Loucy (cell line): ENCODE results near the gene SYCP2.

Source experiments
- H2AFZ ChIP-seq: fragments of 200-600 bp; sonication (generic); 2 replicates; pipeline ENCODE4 v1.6.0; 2016; ENCODE audit warnings: antibody characterized with exemption, mild to moderate bottlenecking, low read length, moderate library complexity
- H3F3A ChIP-seq: fragments of 200-600 bp; 2 replicates; pipeline ENCODE4 v1.6.0; 2016; ENCODE audit warnings: antibody characterized with exemption, low read depth, mild to moderate bottlenecking
- H3K27me3 ChIP-seq: fragments of 200-600 bp; sonication (generic); 2 replicates; pipeline ENCODE4 v1.6.1; 2014; ENCODE audit warnings: low read length, mild to moderate bottlenecking; ENCODE audit not compliant: insufficient read depth, poor library complexity, severe bottlenecking
- H3K36me3 ChIP-seq: fragments of 200-600 bp; sonication (generic); 2 replicates; pipeline ENCODE4 v1.6.1; 2016; ENCODE audit warnings: low read length; ENCODE audit not compliant: insufficient read depth
- H3K4me1 ChIP-seq: fragments of 200-600 bp; sonication (generic); 2 replicates; pipeline ENCODE4 v1.5.1; 2014; ENCODE audit warnings: low read length, mild to moderate bottlenecking; ENCODE audit not compliant: insufficient read depth, poor library complexity, severe bottlenecking
- H3K4me2 ChIP-seq: fragments of 200-600 bp; sonication (generic); 2 replicates; pipeline ENCODE4 v1.6.0; 2014; ENCODE audit warnings: antibody characterized with exemption, low read length, low read depth, mild to moderate bottlenecking; ENCODE audit not compliant: poor library complexity, severe bottlenecking
- H3K4me3 ChIP-seq: fragments of 200-600 bp; sonication (generic); 2 replicates; pipeline ENCODE4 v1.5.1; 2014; ENCODE audit warnings: low read length, mild to moderate bottlenecking, mixed read lengths; ENCODE audit not compliant: poor library complexity, severe bottlenecking
- H3K79me2 ChIP-seq: fragments of 200-600 bp; sonication (generic); 2 replicates; pipeline ENCODE4 v1.6.1; 2014; ENCODE audit warnings: low read length; ENCODE audit not compliant: insufficient read depth
- H3K9ac ChIP-seq: fragments of 200-600 bp; sonication (generic); 2 replicates; pipeline ENCODE4 v1.6.0; 2014; ENCODE audit warnings: mild to moderate bottlenecking, low read depth, low read length, moderate library complexity; ENCODE audit not compliant: poor library complexity, severe bottlenecking
- H3K9me2 ChIP-seq: fragments of 200-600 bp; sonication (generic); replicated peaks from 2 replicates; pipeline ENCODE4 v1.6.1; 2016; ENCODE audit warnings: low read depth, low read length, mixed read lengths
- H3K9me3 ChIP-seq: fragments of 200-600 bp; sonication (generic); 2 replicates; pipeline ENCODE4 v1.6.1; 2014; ENCODE audit warnings: mild to moderate bottlenecking, antibody characterized with exemption, low read length, low read depth; ENCODE audit not compliant: insufficient read depth
- H4K20me1 ChIP-seq: fragments of 200-600 bp; sonication (generic); 2 replicates; pipeline ENCODE4 v1.6.0; 2014; ENCODE audit warnings: antibody characterized with exemption, low read length, mild to moderate bottlenecking; ENCODE audit not compliant: insufficient read depth, poor library complexity, severe bottlenecking
- CTCF ChIP-seq: fragments of 200-600 bp; sonication (generic); conservative IDR thresholded peaks from 2 replicates; pipeline ENCODE4 v1.5.1; 2014; ENCODE audit warnings: mild to moderate bottlenecking, antibody characterized with exemption, low read length
- EZH2phosphoT487 ChIP-seq: fragments of 200-600 bp; IDR thresholded peaks from 2 replicates; pipeline ENCODE4 v1.6.1; 2018; ENCODE audit warnings: antibody characterized with exemption, mild to moderate bottlenecking, moderate library complexity, borderline replicate concordance

SYCP2 gene

GRCh38 chr20:59884494-59884893 is 48.9 kb downstream of the SYCP2 start:
- Histone ChIP-seq H3K4me1 (no peaks in the 10 kb centered on the region), H3K9ac (no peak overlapping the region), H3K79me2 (no peaks in the 10 kb centered on the region), H3K4me3 (no peak overlapping the region), H3F3A (no peaks in the 10 kb centered on the region), H4K20me1 (no peaks in the 10 kb centered on the region), H3K27me3 (no peaks in the 10 kb centered on the region), H3K9me2 (no peaks in the 10 kb centered on the region), H3K9me3 (no peaks in the 10 kb centered on the region), H3K4me2 (no peak overlapping the region), H2AFZ (no peak overlapping the region), H3K36me3 (no peaks in the 10 kb centered on the region)
- TF ChIP-seq CTCF (no peak), EZH2phosphoT487 (no peak)

- Histone ChIP-seq H3K4me3 (no peak overlapping the region), H2AFZ (no peak overlapping the region), H4K20me1 (no peaks in the 10 kb centered on the region), H3K9me2 (no peaks in the 10 kb centered on the region), H3F3A (no peaks in the 10 kb centered on the region), H3K9me3 (no peaks in the 10 kb centered on the region), H3K36me3 (peaks cover 7% of the 10 kb centered on the region; the same call in 1 of the 2 replicates), H3K4me2 (no peak overlapping the region), H3K79me2 (no peaks in the 10 kb centered on the region), H3K4me1 (no peaks in the 10 kb centered on the region), H3K9ac (no peak overlapping the region), H3K27me3 (no peaks in the 10 kb centered on the region)
- TF ChIP-seq CTCF (no peak), EZH2phosphoT487 (no peak)
Observed at GRCh38 chr20:59880198-59880597, 53.2 kb downstream of the SYCP2 start.

GRCh38 chr20:59873409-59873808 is 60.0 kb downstream of the SYCP2 start:
- Histone ChIP-seq H3K27me3 (no peaks in the 10 kb centered on the region), H4K20me1 (no peaks in the 10 kb centered on the region), H3K36me3 (0 out of 2 replicates have a peak, but pooled peaks cover 4% of the 10 kb centered on the region), H3K9me3 (no peaks in the 10 kb centered on the region), H3K9me2 (no peaks in the 10 kb centered on the region), H3F3A (no peaks in the 10 kb centered on the region), H3K79me2 (no peaks in the 10 kb centered on the region), H3K4me2 (peak overlapping the region; percentile 46), H3K4me3 (no peak overlapping the region), H3K4me1 (peaks cover 27% of the 10 kb centered on the region), H2AFZ (peak overlapping the region; percentile 22), H3K9ac (no peak overlapping the region)
- TF ChIP-seq EZH2phosphoT487, result no peak
- TF ChIP-seq CTCF, result no peak
